Measurements from ENCODE around the gene WRAP53.

DNA sequence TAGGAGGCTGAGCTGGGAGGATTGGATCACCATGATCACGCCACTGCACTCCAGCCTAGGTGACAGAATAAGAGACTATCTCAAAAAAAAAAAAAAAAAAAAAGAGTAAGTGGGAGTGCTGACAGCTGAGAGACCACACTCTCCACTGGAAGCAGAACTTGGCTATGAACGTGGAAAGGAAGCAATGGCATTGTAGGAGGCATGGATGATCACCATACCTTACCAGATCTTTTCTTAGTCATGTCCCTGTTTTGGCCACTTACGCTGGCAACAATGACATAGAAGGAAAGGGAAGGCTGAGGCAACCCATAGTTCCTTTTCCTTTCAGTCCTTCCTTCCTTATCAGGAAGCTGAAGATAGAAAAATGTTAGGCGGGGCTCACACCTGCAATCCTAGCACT lies 41.3 kb upstream of the WRAP53 start:
- no peak for TF ChIP-seq CTCF (conservative IDR thresholded peaks at IDR 0.05; ENCODE audit: low read depth, low read length)
- no peak for TF ChIP-seq EZH2phosphoT487 (IDR thresholded peaks at IDR 0.05; ENCODE audit: borderline replicate concordance, low read length)

Data from PC-3 (cell line).